Measurements from ENCODE around the gene GRB2. TPM values are rescaled to one million over a fixed set of nuclear protein-coding genes. Genes with fewer than 3 reads are reported as not detected.

The GRB2 gene
- total RNA-seq, 4 donors from 2014 or later, result 55.1 to 96.5 (median 75.4) TPM

DNA sequence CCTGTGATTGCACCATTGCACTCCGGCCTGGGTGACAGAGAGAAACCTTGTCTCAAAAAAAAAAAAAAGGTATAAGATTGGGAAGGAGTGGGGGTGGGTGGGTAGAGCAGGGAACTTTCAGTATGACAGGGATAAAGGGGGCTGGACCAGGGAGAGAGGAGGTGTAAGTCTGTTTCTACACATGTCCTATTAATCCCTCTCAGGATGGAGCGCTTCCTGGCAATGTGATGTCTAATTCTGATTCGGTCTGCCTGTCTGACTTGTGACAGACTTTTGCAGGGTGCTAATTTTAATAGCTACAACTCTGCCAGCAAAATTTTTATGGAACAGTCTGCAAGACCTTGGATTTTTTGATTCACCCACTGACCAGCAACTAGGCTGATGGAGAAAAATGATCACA is 62.5 kb downstream of the GRB2 start:
- H3K4me3 ChIP-seq (ENCODE audit: low read depth, poor library complexity, severe bottlenecking), result no peak overlapping the region
- TF ChIP-seq POLR2A (IDR thresholded peaks at IDR 0.05), result no peak
- TF ChIP-seq, protein P1, sequence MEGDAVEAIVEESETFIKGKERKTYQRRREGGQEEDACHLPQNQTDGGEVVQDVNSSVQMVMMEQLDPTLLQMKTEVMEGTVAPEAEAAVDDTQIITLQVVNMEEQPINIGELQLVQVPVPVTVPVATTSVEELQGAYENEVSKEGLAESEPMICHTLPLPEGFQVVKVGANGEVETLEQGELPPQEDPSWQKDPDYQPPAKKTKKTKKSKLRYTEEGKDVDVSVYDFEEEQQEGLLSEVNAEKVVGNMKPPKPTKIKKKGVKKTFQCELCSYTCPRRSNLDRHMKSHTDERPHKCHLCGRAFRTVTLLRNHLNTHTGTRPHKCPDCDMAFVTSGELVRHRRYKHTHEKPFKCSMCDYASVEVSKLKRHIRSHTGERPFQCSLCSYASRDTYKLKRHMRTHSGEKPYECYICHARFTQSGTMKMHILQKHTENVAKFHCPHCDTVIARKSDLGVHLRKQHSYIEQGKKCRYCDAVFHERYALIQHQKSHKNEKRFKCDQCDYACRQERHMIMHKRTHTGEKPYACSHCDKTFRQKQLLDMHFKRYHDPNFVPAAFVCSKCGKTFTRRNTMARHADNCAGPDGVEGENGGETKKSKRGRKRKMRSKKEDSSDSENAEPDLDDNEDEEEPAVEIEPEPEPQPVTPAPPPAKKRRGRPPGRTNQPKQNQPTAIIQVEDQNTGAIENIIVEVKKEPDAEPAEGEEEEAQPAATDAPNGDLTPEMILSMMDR (IDR thresholded peaks at IDR 0.05), result no peak
- 68 to 75% methylated on average over 3 of the region's 3 CpGs for WGBS, 2 donors
- intact Hi-C loops (cut with DNase I; ENCODE audit: low total_unique reads), result no loop called here
- DNase-seq (ENCODE audit: low spot score in 2 of 2), result no peak

- no peak for DNase-seq (ENCODE audit: low spot score in 2 of 2)
- intact Hi-C loops (cut with DNase I; ENCODE audit: low total_unique reads), result no loop called here
- no peak overlapping the region for H3K4me3 ChIP-seq (ENCODE audit: low read depth, poor library complexity, severe bottlenecking)
- TF ChIP-seq POLR2A (IDR thresholded peaks at IDR 0.05), result no peak
- TF ChIP-seq, protein P1 (IDR thresholded peaks at IDR 0.05), result no peak
- WGBS, 2 donors, result 79 to 80% methylated on average over 9 of the region's 9 CpGs
Measured at GRCh38 chr17:75341784-75342486, 63.5 kb downstream of the GRB2 start.

DNA sequence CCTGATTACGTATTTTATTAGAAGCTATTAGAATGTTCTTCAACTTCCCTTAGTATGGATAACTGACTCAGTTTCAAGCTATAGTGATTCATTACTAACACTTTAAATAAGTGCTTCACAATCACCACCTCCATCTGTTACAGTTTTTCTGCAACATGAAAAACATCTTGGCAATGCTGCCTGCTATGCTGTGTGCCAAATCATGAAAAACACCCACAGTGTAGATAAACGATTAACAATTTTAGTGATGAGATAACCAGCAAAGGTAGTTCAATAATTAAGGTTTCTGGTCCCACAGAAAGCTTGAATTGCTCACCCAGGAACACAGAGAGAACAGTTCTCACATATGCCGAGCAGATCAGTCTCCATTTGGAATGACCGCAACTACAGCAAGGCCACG is 64.8 kb downstream of the GRB2 start:
- intact Hi-C loops (cut with DNase I; ENCODE audit: low total_unique reads), result no loop called here
- TF ChIP-seq, protein P1 (IDR thresholded peaks at IDR 0.05), result no peak
- no peak for TF ChIP-seq POLR2A (IDR thresholded peaks at IDR 0.05)
- DNase-seq (ENCODE audit: low spot score in 2 of 2), result no peak
- WGBS, 2 donors, result 38 to 47% methylated on average over 5 of the region's 5 CpGs
- no peak overlapping the region for H3K4me3 ChIP-seq (ENCODE audit: low read depth, poor library complexity, severe bottlenecking)

GRCh38 chr17:75339971-75340370 is 65.5 kb downstream of the GRB2 start:
- WGBS, 2 donors, result 88 to 92% methylated on average over 3 of the region's 3 CpGs
- intact Hi-C loops (cut with DNase I; ENCODE audit: low total_unique reads), result no loop called here
- no peak for DNase-seq (ENCODE audit: low spot score in 2 of 2)
- no peak overlapping the region for H3K4me3 ChIP-seq (ENCODE audit: low read depth, poor library complexity, severe bottlenecking)
- TF ChIP-seq, protein P1 (IDR thresholded peaks at IDR 0.05), result no peak
- no peak for TF ChIP-seq POLR2A (IDR thresholded peaks at IDR 0.05)

DNA sequence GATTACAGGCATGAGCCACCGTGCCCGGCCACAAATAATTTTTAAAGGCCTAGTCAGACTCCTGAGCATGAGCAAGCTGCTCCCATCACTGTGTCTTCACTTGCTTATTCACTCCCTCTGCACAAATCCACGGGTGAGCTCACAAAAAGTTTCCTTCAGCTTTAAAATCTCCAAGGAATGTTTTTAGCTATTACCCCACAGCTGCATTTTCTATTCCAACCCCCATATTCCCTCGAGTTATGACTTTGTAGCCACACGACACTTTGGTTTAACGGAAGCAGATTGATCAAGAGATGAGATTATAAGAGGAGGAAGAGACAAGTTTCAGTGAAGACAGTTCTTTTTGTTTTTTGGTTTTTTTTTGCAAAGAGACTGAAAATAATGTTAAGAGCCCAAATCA is 67.1 kb downstream of the GRB2 start:
- TF ChIP-seq POLR2A (IDR thresholded peaks at IDR 0.05), result no peak
- TF ChIP-seq, protein P1 (IDR thresholded peaks at IDR 0.05), result no peak
- intact Hi-C loops (cut with DNase I; ENCODE audit: low total_unique reads), result no loop called here
- WGBS, 2 donors, result 41 to 50% methylated on average over 6 of the region's 6 CpGs

GRCh38 chr17:75335315-75335714 is 70.2 kb downstream of the GRB2 start:
- WGBS, 2 donors, result 78 to 88% methylated on average over 3 of the region's 3 CpGs
- TF ChIP-seq, protein P1 (IDR thresholded peaks at IDR 0.05), result no peak
- no peak for TF ChIP-seq POLR2A (IDR thresholded peaks at IDR 0.05)
- no peak overlapping the region for H3K4me3 ChIP-seq (ENCODE audit: low read depth, poor library complexity, severe bottlenecking)

More for the DNA sequence above, 67.1 kb downstream of the GRB2 start:
- H3K4me3 ChIP-seq (ENCODE audit: low read depth, poor library complexity, severe bottlenecking), result no peak overlapping the region
- DNase-seq (ENCODE audit: low spot score in 2 of 2), result no peak

More at GRCh38 chr17:75335315-75335714, 70.2 kb downstream of the GRB2 start:
- intact Hi-C loops (cut with DNase I; ENCODE audit: low total_unique reads), result no loop called here
- DNase-seq (ENCODE audit: low spot score in 2 of 2), result no peak

Measured in lower leg skin (tissue), 4 donors.